Epithelial cell of esophagus (primary cell): ENCODE results near the gene ZNF236.

Source experiments
- DNase-seq: peaks from one replicate; pipeline ENCODE4 v3.0.0; 2010; ENCODE audit warnings: low read depth
- H3K4me3 ChIP-seq: 2 replicates; pipeline ENCODE4 v1.5.1; 2011; ENCODE audit warnings: mild to moderate bottlenecking, low read length, control low read depth
- TF ChIP-seq, protein P1 (sequence below): IDR thresholded peaks from 2 replicates; pipeline ENCODE4 v1.5.1; 2011; ENCODE audit warnings: low read depth, mild to moderate bottlenecking, low read length, control low read depth, inconsistent platforms; ENCODE audit not compliant: insufficient read depth; ENCODE audit errors: missing control alignments

ZNF236 gene

DNA sequence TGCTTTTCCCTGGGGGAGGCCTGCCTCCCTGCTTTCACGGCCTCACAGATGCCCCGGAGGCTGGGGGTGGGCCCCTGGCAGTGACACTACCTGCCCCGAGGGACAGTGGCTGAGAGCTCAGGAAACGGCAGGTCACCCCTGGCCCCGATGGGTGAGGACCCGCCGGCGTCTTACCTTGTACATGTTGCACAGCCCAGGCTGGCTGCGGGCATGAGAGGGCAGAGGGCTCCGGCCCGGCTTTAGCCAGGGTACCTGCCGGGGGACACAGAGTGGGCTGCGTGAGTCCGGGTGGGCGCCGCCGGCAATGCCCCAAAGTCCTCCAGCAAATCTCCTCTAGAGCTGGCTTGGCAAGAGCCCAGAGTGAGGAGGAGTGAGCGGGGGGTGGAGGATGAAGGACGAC, 187.3 kb downstream of the ZNF236 start:
- no peak overlapping the region for H3K4me3 ChIP-seq
- TF ChIP-seq, protein P1, sequence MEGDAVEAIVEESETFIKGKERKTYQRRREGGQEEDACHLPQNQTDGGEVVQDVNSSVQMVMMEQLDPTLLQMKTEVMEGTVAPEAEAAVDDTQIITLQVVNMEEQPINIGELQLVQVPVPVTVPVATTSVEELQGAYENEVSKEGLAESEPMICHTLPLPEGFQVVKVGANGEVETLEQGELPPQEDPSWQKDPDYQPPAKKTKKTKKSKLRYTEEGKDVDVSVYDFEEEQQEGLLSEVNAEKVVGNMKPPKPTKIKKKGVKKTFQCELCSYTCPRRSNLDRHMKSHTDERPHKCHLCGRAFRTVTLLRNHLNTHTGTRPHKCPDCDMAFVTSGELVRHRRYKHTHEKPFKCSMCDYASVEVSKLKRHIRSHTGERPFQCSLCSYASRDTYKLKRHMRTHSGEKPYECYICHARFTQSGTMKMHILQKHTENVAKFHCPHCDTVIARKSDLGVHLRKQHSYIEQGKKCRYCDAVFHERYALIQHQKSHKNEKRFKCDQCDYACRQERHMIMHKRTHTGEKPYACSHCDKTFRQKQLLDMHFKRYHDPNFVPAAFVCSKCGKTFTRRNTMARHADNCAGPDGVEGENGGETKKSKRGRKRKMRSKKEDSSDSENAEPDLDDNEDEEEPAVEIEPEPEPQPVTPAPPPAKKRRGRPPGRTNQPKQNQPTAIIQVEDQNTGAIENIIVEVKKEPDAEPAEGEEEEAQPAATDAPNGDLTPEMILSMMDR, result no peak

DNA sequence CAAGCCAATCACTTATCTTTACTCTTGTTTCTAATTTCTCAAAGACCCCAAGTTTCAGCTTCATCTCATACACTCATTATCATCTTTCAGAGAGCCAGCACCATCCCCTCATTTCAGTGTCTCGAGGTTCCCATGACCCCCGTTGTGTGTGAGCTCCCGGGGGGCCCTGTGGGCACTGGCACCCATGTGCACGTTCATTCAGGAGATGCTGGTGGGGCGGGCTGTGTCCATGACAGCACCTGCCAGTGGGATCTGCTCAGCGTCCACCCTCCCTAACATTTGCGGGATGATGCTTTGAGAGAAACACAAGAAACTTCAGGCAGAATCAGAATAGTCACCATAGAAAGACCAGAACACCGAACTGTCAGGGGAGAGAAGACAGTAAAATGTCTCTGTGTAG, 189.8 kb downstream of the ZNF236 start:
- DNase-seq, result no peak
- TF ChIP-seq, protein P1, result no peak
- H3K4me3 ChIP-seq, result no peak overlapping the region

More for the DNA sequence above, 187.3 kb downstream of the ZNF236 start:
- no peak for DNase-seq

DNA sequence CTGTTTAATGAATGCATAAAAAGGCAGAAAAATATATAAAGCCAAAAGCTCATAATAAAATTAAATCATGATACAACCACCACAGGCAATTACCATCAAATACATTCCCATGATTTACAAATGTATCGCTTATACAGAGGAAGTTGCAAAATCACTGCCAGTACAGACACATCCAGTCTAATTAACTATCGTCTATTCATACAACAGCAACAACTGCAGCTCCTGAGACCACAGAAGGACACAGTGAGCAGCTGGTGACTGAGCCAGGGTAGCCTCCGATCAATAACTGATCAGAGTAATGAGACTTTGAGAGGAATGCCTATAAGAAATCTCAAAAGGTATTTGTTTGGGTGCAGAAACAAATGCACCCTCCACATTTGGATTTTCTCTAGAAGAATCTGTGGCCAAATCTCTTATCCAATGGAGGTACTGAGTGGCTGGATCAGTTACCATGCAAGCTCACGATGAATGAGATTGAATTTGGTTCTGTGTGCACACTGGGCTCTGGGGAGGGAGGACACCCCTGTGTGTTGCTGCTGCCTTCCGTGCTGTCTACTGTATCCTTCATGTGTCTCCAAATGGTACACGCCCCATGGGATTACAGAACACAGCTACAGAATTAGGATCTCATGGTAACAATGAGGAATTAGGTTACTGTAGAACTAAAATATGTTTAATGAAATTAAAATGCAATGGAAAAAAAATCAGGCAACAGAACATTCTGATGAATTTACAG, 190.6 kb downstream of the ZNF236 start:
- DNase-seq, result peak; percentile 74
- TF ChIP-seq, protein P1, result no peak
- no peak overlapping the region for H3K4me3 ChIP-seq

DNA sequence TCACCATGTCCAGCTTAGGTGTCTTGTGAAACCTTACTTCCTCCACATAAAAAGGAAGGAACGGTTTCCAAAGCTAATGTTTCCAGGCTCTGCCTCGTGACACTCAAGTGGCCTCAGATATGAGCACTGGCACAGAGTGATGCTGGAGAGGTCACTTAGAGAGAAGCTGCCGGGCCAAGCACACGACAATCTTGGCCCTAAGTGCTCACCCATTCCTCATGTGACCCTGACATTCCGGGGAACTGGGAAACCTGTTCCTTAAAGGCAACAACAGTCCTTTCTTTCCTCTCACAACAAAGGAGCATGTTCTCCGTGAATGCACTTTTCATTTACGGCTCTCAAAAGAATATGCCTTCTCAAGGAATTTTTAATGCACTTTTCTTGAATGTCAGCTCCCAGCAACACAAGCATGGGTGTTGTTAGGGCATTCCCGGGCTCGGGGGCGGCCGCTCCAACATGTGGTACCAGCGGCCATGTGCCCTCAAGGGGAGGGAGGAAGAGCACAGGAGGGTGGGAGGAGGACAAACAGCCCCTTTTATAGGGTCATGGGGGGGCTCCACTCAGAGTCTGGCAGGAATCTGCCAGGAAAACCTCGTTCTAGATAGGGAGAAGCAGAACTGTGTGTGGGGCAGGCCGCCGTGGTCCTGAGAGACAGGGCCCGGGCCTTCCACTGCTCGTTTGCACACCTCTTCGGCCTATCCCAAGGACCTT, 191.6 kb downstream of the ZNF236 start:
- no peak overlapping the region for H3K4me3 ChIP-seq
- no peak for DNase-seq
- TF ChIP-seq, protein P1, result no peak

DNA sequence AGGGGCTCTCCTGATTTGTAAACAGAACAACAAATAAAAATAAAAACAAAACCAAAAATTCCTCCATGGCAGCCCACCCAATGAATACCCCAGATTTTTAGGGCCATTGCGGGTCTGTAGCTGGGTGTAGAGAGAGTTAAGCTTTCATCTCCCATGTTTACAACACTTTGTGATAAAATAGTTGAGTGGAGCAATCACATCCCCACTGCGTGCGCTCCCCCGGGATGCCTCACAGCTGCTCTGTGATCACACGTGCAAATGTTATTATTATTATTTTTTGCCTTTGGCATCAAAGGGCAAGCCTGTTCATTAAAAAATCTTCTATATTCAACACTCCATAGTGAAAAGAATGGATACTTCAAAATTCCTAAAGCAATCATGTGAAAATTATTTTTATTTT, 192.2 kb downstream of the ZNF236 start:
- TF ChIP-seq, protein P1, result no peak

DNA sequence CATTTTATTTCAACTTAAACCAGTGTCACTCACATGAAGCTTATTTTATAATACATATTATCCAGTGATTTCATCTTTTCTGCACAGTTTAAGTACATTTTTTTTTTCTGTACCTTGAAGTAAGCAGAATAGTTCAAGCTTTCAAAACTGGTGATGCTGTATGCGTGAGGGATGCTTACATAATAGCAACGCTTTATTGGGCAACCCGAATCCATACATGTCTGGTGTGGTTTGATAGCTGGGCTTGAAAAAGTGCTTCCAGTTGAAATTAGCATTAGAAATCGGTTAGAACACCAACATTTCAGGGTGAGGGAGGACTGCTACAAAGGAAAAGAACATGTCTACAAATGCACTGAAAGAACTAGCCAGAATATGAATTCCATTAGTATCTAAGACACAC, 192.8 kb downstream of the ZNF236 start:
- TF ChIP-seq, protein P1, result no peak
- DNase-seq, result peak; percentile 14
- H3K4me3 ChIP-seq, result no peak overlapping the region

More for the DNA sequence above, 192.2 kb downstream of the ZNF236 start:
- DNase-seq, result no peak
- H3K4me3 ChIP-seq, result no peak overlapping the region
